CD4-positive, alpha-beta T cell treated with Interleukin-21 for 1 hour (primary cell): Measurements from ENCODE around the gene CXCL16.
"Not testable (repeated sequence)": the region's sequence is repeated elsewhere in the genome, so short reads cannot be mapped to it uniquely, and the experiment has no call there.

Experiments
- DNase-seq: peaks from one replicate; pipeline ENCODE4 v3.0.0-alpha.2; 2020

Gene CXCL16

GRCh38 chr17:4719684-4720221 is 20.0 kb downstream of the CXCL16 start:
- no peak for DNase-seq

DNA sequence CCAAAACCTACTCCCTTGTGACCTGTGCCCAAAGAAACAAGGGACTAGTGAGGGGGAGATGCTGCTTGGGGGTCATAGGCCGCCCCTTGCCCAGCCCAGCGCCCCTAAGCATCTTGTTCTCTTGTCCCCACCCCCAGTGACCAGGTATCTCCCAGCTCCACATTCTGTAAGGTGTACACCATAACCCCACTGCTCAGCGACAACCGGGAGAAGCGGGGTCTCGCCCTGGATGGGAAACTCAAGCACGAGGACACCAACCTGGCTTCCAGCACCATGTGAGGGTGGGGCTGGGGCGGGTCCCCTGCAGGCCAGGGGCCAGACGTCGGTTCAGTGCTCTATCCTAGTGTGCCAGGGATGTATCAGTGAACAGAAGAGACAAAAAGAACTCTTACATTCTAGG is 20.6 kb downstream of the CXCL16 start:
- no peak for DNase-seq

GRCh38 chr17:4718276-4718675 is 21.5 kb downstream of the CXCL16 start:
- DNase-seq = no peak

DNA sequence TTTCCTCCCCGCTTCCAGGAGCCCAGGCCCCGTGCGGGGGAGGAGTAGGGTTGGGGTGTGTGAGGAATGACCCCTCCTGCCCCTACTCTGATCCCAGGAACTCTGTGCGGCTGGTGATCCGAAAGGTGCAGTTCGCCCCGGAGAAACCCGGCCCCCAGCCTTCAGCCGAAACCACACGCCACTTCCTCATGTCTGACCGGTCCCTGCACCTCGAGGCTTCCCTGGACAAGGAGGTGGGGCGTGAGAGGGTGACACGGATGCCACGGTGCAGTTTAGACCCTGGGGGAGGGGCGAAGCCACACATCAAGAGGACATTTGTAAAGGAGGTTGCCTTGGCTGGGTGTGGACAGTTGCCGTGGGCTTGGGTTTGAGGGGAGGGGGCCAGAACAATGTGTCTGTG is 21.9 kb downstream of the CXCL16 start:
- DNase-seq = no peak

DNA sequence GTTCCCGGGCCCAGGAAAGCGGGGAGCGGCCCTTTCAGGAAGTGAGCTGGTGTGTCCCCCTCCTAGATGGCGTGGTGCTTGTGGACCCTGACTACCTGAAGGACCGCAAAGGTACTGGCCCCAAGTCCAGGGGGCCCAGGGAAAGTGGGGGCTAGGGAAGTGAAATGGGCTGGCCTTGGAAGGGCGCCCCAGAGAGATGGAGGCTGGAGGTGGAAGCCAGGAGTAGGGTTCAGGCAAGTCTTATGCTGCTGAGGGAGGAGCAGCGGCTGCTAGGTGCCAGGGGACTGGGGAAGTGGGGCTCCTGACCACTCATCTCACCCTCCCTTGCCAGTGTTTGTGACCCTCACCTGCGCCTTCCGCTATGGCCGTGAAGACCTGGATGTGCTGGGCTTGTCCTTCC is 23.6 kb downstream of the CXCL16 start:
- no peak for DNase-seq

DNA sequence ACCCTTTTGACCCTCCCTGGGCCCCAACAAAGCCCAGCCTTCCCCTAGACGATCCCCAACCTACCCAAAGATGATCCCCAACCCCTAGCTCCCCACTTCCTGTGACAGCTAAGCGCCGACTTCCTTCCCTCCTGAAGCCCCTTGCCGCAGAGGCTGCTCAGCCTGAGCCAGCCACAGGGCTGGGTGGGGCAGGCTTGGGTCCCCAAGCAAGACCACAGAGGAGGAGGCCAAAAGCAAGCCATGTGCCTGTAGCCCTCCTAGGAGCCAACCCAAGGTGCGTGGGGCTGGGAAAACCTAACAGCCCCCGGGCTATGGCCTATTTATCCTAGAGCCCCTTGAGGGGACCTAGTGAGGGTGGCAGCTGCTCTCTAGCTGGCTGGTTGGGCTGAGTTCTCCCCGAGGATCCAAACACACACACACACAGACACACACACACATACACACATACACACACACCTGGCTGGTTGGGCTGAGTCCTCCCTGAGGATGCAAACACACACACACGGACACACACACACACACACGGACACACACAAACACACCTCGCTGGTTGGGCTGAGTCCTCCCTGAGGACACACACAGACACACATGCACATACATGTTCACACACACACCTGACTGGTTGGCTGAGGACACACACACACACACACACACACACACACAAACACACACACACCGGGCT is 24.5 kb downstream of the CXCL16 start:
- DNase-seq = peak; percentile 72

DNA sequence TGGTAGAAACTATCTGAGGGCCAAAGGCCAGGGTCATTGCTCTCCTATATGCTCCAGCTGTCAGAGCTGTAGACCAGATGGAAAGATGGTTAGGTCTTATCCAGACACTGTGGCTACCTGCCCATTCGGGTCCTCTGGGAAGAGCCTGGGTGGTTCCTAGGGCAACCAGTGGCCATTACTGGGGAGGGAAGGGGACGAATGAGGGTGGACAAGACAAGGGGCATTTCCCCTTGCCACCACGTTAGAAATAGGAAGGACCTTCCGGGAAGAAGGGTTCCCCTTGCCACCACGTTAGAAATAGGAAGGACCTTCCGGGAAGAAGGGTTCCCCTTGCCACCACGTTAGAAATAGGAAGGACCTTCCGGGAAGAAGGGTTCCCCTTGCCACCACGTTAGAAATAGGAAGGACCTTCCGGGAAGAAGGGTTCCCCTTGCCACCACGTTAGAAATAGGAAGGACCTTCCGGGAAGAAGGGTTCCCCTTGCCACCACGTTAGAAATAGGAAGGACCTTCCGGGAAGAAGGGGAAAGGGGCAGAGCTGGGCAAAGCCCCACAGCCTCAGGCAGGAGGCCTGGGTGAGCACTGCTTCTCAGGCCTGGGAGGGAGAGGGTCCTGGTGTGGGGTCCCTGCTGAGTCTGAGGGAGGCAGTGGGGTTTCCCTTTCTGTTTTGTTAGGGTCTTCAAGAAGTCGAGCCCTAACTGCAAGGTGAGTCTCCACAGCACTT is 25.2 kb downstream of the CXCL16 start:
- not testable (repeated sequence) for DNase-seq

DNA sequence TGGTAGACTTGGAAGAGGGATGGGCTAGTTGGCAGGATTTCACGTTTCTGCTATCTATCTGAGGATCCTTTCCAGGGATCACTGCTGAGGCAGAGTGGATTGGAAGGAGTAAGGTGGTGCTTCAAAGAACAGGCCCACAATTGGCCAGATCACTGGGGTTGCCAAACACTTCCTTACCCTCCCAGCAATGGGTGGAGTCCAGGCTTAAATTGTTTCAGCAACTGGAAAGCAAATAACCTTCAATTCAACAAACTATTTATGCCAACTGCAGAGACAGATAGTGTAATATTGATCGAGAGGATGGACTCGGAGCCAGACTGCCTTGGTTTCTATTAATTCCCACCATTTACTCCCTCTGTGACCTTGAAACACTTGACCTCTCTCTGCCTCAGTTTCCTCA is 27.2 kb downstream of the CXCL16 start:
- DNase-seq = no peak

DNA sequence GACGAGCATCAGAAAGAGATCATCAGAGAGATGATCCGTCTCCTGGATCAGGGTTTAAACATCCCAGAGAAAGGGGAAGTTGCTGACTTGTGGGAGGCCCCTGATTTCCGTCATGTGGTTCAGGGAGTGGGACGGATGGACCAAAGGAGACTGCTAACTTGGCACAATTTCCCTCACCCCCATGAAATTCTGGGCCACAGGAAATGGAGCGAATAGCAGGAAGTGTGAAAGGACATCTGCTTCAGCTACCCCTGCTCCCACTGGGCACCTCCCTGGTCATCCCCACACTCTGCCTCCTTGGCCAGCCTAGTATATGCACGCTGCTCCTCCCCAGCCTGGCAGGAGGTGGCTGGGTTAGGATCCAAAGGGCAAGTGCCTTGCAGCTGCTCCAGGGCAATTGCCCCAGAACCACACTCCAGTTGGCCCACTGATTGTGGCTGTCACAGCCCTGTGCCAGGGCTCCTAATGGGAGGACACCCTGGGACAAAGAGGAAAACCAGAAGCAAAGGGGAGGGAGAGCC is 28.0 kb downstream of the CXCL16 start:
- no peak for DNase-seq

- DNase-seq = peak; percentile 61
Measured at GRCh38 chr17:4710693-4711634, 28.8 kb downstream of the CXCL16 start.

- peak; percentile 98 for DNase-seq
Measured at GRCh38 chr17:4709794-4710692, 29.7 kb downstream of the CXCL16 start, which contains the start of gene ARRB2. Gene ARRB2, plus strand, starts transcription at chr17:4710632. Its CDS starts 90 bp downstream, at chr17:4710722.

- peak; percentile 81 for DNase-seq
Measured at GRCh38 chr17:4708436-4708835, 31.3 kb downstream of the CXCL16 start.

- no peak for DNase-seq
Measured at GRCh38 chr17:4706121-4706520, 33.6 kb downstream of the CXCL16 start.

DNA sequence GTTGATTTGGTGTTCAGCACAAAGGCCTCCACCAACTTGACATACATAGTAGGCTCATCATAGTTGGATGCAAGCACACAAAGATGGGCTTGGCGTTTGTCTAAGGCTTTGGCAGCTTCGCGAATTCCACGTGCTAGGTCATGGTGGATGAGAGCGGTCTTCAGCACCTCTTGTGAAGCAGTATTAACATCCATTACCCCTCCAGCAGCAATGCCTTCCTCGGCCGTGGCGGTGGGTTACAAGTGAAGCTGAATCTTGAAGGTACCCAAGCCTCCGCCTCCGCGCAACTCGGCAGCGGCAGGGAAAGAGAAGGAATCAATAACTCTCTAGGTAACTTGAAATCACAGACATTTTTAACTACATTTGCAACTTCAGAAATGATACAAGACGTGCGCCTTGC is 34.7 kb downstream of the CXCL16 start:
- no peak for DNase-seq

DNA sequence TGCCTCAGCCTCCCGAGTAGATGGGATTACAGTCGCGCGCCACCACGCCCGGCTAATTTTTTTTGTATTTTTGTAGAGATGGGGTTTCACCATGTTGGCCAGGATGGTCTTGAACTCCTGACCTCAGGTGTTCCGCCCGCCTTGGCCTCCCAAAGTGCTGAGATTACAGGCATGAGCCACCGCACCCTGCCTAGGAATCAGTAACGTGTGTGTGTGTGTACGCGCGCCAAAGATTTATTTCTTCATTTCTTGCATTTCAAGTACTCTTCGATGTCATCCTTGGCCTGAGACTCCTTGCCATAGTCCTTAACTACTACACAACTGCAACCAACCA is 35.2 kb downstream of the CXCL16 start:
- DNase-seq = not testable (repeated sequence)

DNA sequence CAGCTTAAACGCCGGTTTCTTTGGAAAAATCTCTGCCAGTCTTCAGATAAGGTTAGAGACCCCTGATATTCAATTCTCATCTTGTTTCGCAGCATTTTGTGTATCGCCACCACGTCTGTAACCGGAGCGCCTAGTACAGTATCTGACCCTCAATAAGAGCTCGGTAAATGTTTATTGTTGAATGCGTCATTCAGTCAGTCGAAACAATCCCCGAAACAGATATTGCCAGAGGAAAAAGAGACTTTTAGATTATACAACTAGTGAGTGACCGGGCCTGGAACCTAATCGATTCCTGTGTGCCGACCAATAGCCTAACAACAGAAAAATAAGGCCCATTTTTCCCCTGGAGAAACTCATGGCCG is 36.4 kb downstream of the CXCL16 start:
- no peak for DNase-seq

DNA sequence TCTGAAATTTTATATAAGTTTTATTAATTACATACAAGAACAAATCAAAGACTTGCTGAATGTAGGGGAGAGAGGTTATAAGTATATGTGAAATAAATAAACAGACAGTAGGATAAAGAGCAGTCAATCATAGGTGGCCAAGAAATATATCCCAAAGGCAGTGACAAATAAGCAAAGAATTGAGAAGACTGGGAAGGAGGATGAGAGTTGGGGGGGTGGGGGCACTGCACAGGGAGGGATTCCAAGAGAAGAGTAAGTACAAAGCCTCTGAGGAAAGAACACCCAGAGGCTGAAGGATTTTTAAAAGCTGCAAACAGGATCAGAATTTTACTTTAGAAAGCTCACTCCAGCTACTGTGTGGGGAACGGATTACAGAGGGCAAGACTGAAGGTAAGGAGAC is 38.6 kb downstream of the CXCL16 start:
- no peak for DNase-seq

DNA sequence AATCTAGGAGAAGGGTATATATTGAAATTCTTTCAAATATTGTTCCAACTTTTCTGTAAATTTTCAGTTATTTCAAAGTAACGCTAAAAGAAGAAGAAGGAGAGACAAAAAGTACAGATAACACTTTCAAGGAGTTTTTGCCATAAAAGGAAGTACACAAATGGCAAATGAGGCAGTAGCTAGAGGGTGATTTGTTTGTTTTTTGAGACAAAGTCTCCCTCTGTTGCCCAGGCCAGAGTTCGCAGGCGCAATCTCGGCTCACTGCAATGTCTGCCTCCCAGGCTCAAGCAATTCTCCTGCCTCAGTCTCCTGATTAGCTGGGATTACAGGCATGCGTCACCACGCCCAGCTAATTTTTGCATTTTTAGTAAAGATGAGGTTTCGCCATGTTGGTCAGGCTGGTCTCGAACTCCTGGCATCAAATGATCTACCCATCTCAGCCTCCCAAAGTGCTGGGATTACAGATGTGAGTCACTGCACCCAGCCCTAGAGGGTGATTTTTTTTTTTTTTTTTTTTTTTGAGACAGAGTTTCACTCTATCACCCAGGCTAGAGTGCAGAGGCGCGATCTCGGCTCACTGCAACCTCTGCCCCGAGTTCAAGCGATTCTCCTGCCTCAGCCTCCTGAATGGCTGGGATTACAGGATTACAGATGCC is 40.2 kb downstream of the CXCL16 start:
- DNase-seq = not testable (repeated sequence)

GRCh38 chr17:4696437-4696805 is 43.3 kb downstream of the CXCL16 start:
- DNase-seq = peak; percentile 74

GRCh38 chr17:4693416-4693815 is 46.3 kb downstream of the CXCL16 start:
- no peak for DNase-seq

GRCh38 chr17:4691686-4692085 is 48.0 kb downstream of the CXCL16 start:
- DNase-seq = no peak

GRCh38 chr17:4690745-4691144 is 49.0 kb downstream of the CXCL16 start:
- no peak for DNase-seq
